Fibroblast of the conjunctiva (primary cell): ENCODE results near the gene USP37.

Experiments
- DNase-seq: peaks from one replicate; pipeline ENCODE4 v3.0.0-alpha.2; 2010; ENCODE audit warnings: low read depth

The USP37 gene

GRCh38 chr2:218402911-218403411, 165.2 kb downstream of the USP37 start:
- DNase-seq = no peak

- DNase-seq = no peak
Observed at GRCh38 chr2:218402491-218402901, 165.7 kb downstream of the USP37 start.

- no peak for DNase-seq
Observed at GRCh38 chr2:218401890-218402289, 166.3 kb downstream of the USP37 start.

DNA sequence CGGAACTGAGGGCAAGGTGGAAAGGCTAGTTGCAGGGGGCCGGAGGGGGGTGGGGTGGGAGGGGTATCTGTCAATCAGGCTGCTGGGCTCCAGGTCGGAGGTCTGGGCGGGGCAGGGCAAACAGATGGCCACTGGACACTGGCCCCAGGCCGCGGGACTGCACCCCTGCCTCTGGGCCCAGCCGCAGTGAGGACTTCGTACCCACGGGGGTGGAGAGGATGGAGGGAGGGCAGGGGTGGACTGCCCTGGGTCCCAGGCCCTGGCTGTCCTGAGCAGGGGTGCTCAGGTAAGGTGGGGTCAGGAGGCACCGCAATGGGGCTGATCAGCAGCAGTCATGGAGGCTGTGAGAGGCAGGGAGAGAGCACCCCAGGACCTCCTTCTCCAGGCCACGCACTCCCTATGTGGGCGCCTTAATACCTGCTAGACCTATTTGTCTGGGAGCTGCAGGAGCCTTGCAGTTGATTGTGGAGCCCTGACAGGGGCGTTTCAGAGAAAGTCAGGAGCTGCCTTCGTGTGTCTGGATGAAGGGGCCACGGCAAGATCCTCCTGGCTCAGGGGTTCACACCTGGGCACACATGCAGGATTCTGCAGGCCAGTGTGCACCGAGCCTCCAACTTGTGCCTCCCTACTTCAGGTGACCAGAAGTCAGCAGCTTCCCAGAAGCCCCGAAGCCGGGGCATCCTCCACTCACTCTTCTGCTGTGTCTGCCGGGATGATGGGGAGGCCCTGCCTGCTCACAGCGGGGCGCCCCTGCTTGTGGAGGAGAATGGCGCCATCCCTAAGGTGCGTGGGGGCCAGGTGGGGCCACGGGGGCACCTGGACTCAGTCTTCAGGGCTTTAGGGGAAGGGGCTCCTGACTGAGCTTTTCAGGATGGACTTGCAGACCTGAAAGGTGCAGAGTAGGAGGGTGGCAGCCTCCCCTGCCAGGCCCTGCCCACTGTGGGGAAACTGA, 166.9 kb downstream of the USP37 start:
- DNase-seq = no peak
